Neuronal stem cell (in vitro differentiated cells): ENCODE results near the gene HIVEP2.

ENCODE experiments used
- DNase-seq: peaks from one replicate; pipeline ENCODE4 v3.0.0-alpha.2; 2013; ENCODE audit warnings: low spot score
- H2AFZ ChIP-seq: one replicate; pipeline ENCODE4 v1.6.1; 2013; ENCODE audit warnings: mild to moderate bottlenecking, low read length, inconsistent platforms
- H2AK5ac ChIP-seq: 2 replicates; pipeline ENCODE4 v1.6.1; 2013; ENCODE audit warnings: low read depth, mild to moderate bottlenecking, inconsistent platforms, low read length, moderate library complexity, mixed read lengths
- H2BK120ac ChIP-seq: 2 replicates; pipeline ENCODE4 v1.6.1; 2013; ENCODE audit warnings: low read depth, mild to moderate bottlenecking, inconsistent platforms, low read length, moderate library complexity, mixed read lengths
- H2BK12ac ChIP-seq: one replicate; pipeline ENCODE4 v1.6.1; 2013; ENCODE audit warnings: low read length, inconsistent platforms
- H2BK15ac ChIP-seq: 2 replicates; pipeline ENCODE4 v1.6.1; 2013; ENCODE audit warnings: mild to moderate bottlenecking, low read length, inconsistent platforms, mixed read lengths
- H2BK5ac ChIP-seq: one replicate; pipeline ENCODE4 v1.6.1; 2013; ENCODE audit warnings: inconsistent platforms, mild to moderate bottlenecking, low read length, moderate library complexity
- H3K14ac ChIP-seq: one replicate; pipeline ENCODE4 v1.6.1; 2013; ENCODE audit warnings: low read length, inconsistent platforms
- H3K18ac ChIP-seq: 2 replicates; pipeline ENCODE4 v1.6.1; 2013; ENCODE audit warnings: low read length, inconsistent platforms
- H3K23ac ChIP-seq: 2 replicates; pipeline ENCODE4 v1.6.1; 2013; ENCODE audit warnings: low read depth, mild to moderate bottlenecking, mixed read lengths, low read length, inconsistent platforms; ENCODE audit not compliant: poor library complexity
- H3K27ac ChIP-seq: replicated peaks from 3 replicates; pipeline ENCODE4 v1.5.1; 2013; ENCODE audit warnings: low read length, inconsistent platforms
- H3K27me3 ChIP-seq, 3 experiments: 2 replicates each; pipeline ENCODE4 v1.6.1; 2013; ENCODE audit warnings: low read length in 3 of 3, mild to moderate bottlenecking in 2 of 3, inconsistent platforms in 1 of 3, low read depth in 1 of 3, mixed read lengths in 1 of 3, moderate library complexity in 1 of 3; ENCODE audit not compliant: control insufficient read depth in 3 of 3, insufficient read depth in 3 of 3
- H3K36me3 ChIP-seq, 2 donors: replicated peaks in 1 of 2; 2 replicates each; pipeline ENCODE4 v1.6.1; 2013; ENCODE audit warnings: low read length in 2 of 2; ENCODE audit not compliant: control insufficient read depth in 2 of 2, insufficient read depth in 2 of 2
- H3K4ac ChIP-seq: 2 replicates; pipeline ENCODE4 v1.6.1; 2013; ENCODE audit warnings: inconsistent platforms, mild to moderate bottlenecking, low read length, moderate library complexity
- H3K4me1 ChIP-seq, 2 donors: 1 replicate in 1 of 2; 2 replicates in 1 of 2; pipeline ENCODE4 v1.6.1; 2013; ENCODE audit warnings: low read length in 2 of 2, low read depth in 1 of 2; ENCODE audit not compliant: control insufficient read depth in 2 of 2, insufficient read depth in 1 of 2
- H3K4me2 ChIP-seq: one replicate; pipeline ENCODE4 v1.6.1; 2013; ENCODE audit warnings: mild to moderate bottlenecking, low read length, inconsistent platforms; ENCODE audit not compliant: insufficient read depth, poor library complexity, severe bottlenecking
- H3K4me3 ChIP-seq, 2 donors: 2 replicates each; pipeline ENCODE4 v1.5.1; 2013; ENCODE audit warnings: low read length in 2 of 2, mild to moderate bottlenecking in 2 of 2, inconsistent platforms in 1 of 2, moderate library complexity in 1 of 2
- H3K79me1 ChIP-seq: one replicate; pipeline ENCODE4 v1.6.1; 2013; ENCODE audit warnings: low read depth, mild to moderate bottlenecking, inconsistent platforms, low read length, moderate library complexity
- H3K9ac ChIP-seq: one replicate; pipeline ENCODE4 v1.6.1; 2013; ENCODE audit warnings: mild to moderate bottlenecking, low read depth, low read length, inconsistent platforms; ENCODE audit not compliant: poor library complexity
- H3K9me3 ChIP-seq, 2 donors: replicated peaks in 1 of 2; 2 replicates each; pipeline versions ENCODE3 to v1.6.1; 2013; ENCODE audit warnings: low read length in 2 of 2, mild to moderate bottlenecking in 2 of 2, inconsistent platforms in 1 of 2, low read depth in 1 of 2, mixed read lengths in 1 of 2, moderate library complexity in 1 of 2; ENCODE audit not compliant: control insufficient read depth in 2 of 2, insufficient read depth in 1 of 2
- H4K8ac ChIP-seq: one replicate; pipeline ENCODE4 v1.6.1; 2013; ENCODE audit warnings: low read depth, mild to moderate bottlenecking, inconsistent platforms, low read length, moderate library complexity
- H4K91ac ChIP-seq: one replicate; pipeline ENCODE4 v1.6.1; 2013; ENCODE audit warnings: low read length, low read depth, mild to moderate bottlenecking, inconsistent platforms; ENCODE audit not compliant: poor library complexity
- WGBS, 2 donors: extraction: QIAGEN DNeasy Blood & Tissue Kit; methylation state at CpG; one replicate each; pipeline ENCODE4 v1.1.7; 2013; ENCODE audit warnings: missing lambda C conversion rate in 2 of 2, mixed read lengths in 1 of 2; ENCODE audit not compliant: insufficient read length in 2 of 2, insufficient replicate concordance in 1 of 2; ENCODE audit errors: extremely low coverage in 2 of 2; 5-methylcytosine and 5-hydroxymethylcytosine counted together

The HIVEP2 gene

GRCh38 chr6:142896732-142897131, 48.2 kb downstream of the HIVEP2 start:
- Histone ChIP-seq H3K9ac (no peak overlapping the region), H2BK5ac (no peak overlapping the region), H2BK120ac (no peak overlapping the region), H2BK12ac (no peak overlapping the region), H3K23ac (no peak overlapping the region), H3K4ac (no peak overlapping the region), H3K27ac (no peak overlapping the region), H2BK15ac (no peak overlapping the region), H3K36me3 (no peaks in the 10 kb centered on the region), H4K91ac (no peak overlapping the region), H3K18ac (no peak overlapping the region), H3K9me3 (peaks cover 0 to 9% of the 10 kb centered on the region in 2 donors), H3K4me2 (no peak overlapping the region), H3K14ac (no peak overlapping the region), H3K4me3 (no peak overlapping the region), H2AK5ac (no peak overlapping the region), H3K4me1 (peaks cover 8 to 21% of the 10 kb centered on the region in 2 donors), H3K79me1 (no peaks in the 10 kb centered on the region), H2AFZ (no peak overlapping the region), H3K27me3 (no peaks in the 10 kb centered on the region), H4K8ac (no peak overlapping the region)
- DNase-seq = no peak

- no peaks in the 10 kb centered on the region for H3K4me1 ChIP-seq
- no peak overlapping the region for H3K4me2 ChIP-seq
- H3K4me3 ChIP-seq = no peak overlapping the region
- DNase-seq = no peak
- no peaks in the 10 kb centered on the region for H3K36me3 ChIP-seq
- H2AK5ac ChIP-seq = no peak overlapping the region
- peaks cover 0 to 9% of the 10 kb centered on the region in 2 donors for H3K9me3 ChIP-seq
- H3K27me3 ChIP-seq = no peaks in the 10 kb centered on the region
- no CpG with 5 or more reads among the region's 4 CpGs for WGBS, 2 donors
- no peaks in the 10 kb centered on the region for H3K79me1 ChIP-seq
- no peak overlapping the region for H3K4ac ChIP-seq
- no peak overlapping the region for H2BK15ac ChIP-seq
- no peak overlapping the region for H3K14ac ChIP-seq
- no peak overlapping the region for H4K91ac ChIP-seq
- H3K9ac ChIP-seq = no peak overlapping the region
- no peak overlapping the region for H3K27ac ChIP-seq
- H2BK12ac ChIP-seq = no peak overlapping the region
- no peak overlapping the region for H3K18ac ChIP-seq
- H2AFZ ChIP-seq = no peak overlapping the region
- H4K8ac ChIP-seq = no peak overlapping the region
- H3K23ac ChIP-seq = no peak overlapping the region
- no peak overlapping the region for H2BK5ac ChIP-seq
- no peak overlapping the region for H2BK120ac ChIP-seq
These were observed 51.9 kb downstream of the HIVEP2 start for GRCh38 chr6:142893088-142893487.

- Histone ChIP-seq H2BK120ac (no peak overlapping the region), H3K4ac (no peak overlapping the region), H2AFZ (no peak overlapping the region), H3K4me2 (no peak overlapping the region), H4K91ac (no peak overlapping the region), H3K4me3 (no peak overlapping the region), H3K27ac (no peak overlapping the region), H2BK12ac (no peak overlapping the region), H3K27me3 (no peaks in the 10 kb centered on the region), H3K23ac (no peak overlapping the region), H3K18ac (no peak overlapping the region), H2BK15ac (no peak overlapping the region), H3K9me3 (peaks cover 0 to 9% of the 10 kb centered on the region in 2 donors), H4K8ac (no peak overlapping the region), H2AK5ac (no peak overlapping the region), H2BK5ac (no peak overlapping the region), H3K14ac (no peak overlapping the region), H3K9ac (no peak overlapping the region), H3K36me3 (no peaks in the 10 kb centered on the region), H3K79me1 (no peaks in the 10 kb centered on the region), H3K4me1 (no peaks in the 10 kb centered on the region)
- whole genome bisulfite sequencing, 2 donors = no CpG with 5 or more reads among the region's 10 CpGs
- DNase-seq = no peak
These were observed 52.5 kb downstream of the HIVEP2 start for GRCh38 chr6:142892254-142893021.

GRCh38 chr6:142891454-142891853, 53.5 kb downstream of the HIVEP2 start:
- no peak overlapping the region for H2BK15ac ChIP-seq
- H3K4me1 ChIP-seq = no peaks in the 10 kb centered on the region
- no peak overlapping the region for H3K27ac ChIP-seq
- no peak overlapping the region for H4K91ac ChIP-seq
- no peak overlapping the region for H3K18ac ChIP-seq
- H3K36me3 ChIP-seq = no peaks in the 10 kb centered on the region
- no peak overlapping the region for H2AK5ac ChIP-seq
- H4K8ac ChIP-seq = no peak overlapping the region
- WGBS, 2 donors = no CpG with 5 or more reads among the region's 5 CpGs
- H3K27me3 ChIP-seq = no peaks in the 10 kb centered on the region
- H3K9ac ChIP-seq = no peak overlapping the region
- no peak overlapping the region for H3K4me3 ChIP-seq
- no peak overlapping the region for H3K14ac ChIP-seq
- no peak for DNase-seq
- H3K4ac ChIP-seq = no peak overlapping the region
- no peak overlapping the region for H2BK12ac ChIP-seq
- H3K79me1 ChIP-seq = no peaks in the 10 kb centered on the region
- H3K23ac ChIP-seq = no peak overlapping the region
- no peak overlapping the region for H2AFZ ChIP-seq
- H3K9me3 ChIP-seq = peaks cover 0 to 5% of the 10 kb centered on the region in 2 donors
- H2BK120ac ChIP-seq = no peak overlapping the region
- no peak overlapping the region for H2BK5ac ChIP-seq
- H3K4me2 ChIP-seq = no peak overlapping the region
